Heart left ventricle (tissue), 16 donors: ENCODE measurements around the gene DEFB132. TPM values are rescaled to one million over a fixed set of nuclear protein-coding genes. Genes with fewer than 3 reads are reported as not detected.

ENCODE experiments used
- ATAC-seq, 4 donors: fragments of 200-7000 bp; cut with Tn5 transposase; one replicate each; pipeline ENCODE4 v1.9.1; 2020 to 2022; ENCODE audit warnings: moderate library complexity in 4 of 4, mild to moderate bottlenecking in 3 of 4, moderate number of reproducible peaks in 1 of 4
- DNase-seq, 5 donors: peaks; one replicate each; pipeline ENCODE4 v3.0.0-alpha.2; 2020
- H3K27ac ChIP-seq, 12 donors: fragments of 200-600 bp; sonication (generic) in 4 of 12; one replicate each; pipeline versions ENCODE4 v1.5.0 to v1.8.0; 2016 to 2022; ENCODE audit warnings: mild to moderate bottlenecking in 2 of 12
- H3K27me3 ChIP-seq, 9 donors: fragments of 200-600 bp; sonication (generic) in 2 of 9; one replicate each; pipeline versions ENCODE4 v1.5.1 to v1.8.0; 2016 to 2022; ENCODE audit warnings: mild to moderate bottlenecking in 3 of 9
- H3K36me3 ChIP-seq, 9 donors: fragments of 200-600 bp; sonication (generic) in 2 of 9; one replicate each; pipeline versions ENCODE4 v1.5.0 to v1.8.0; 2018 to 2022; ENCODE audit warnings: mild to moderate bottlenecking in 2 of 9
- H3K4me1 ChIP-seq, 12 donors: fragments of 200-600 bp; sonication (generic) in 4 of 12; one replicate each; pipeline versions ENCODE4 v1.5.0 to v1.8.0; 2016 to 2022; ENCODE audit warnings: mild to moderate bottlenecking in 3 of 12
- H3K4me3 ChIP-seq, 12 donors: fragments of 200-600 bp; sonication (generic) in 4 of 12; one replicate each; pipeline versions ENCODE4 v1.5.0 to v1.8.0; 2017 to 2022; ENCODE audit warnings: mild to moderate bottlenecking in 9 of 12, moderate library complexity in 4 of 12
- H3K9me3 ChIP-seq, 12 donors: fragments of 200-600 bp; sonication (generic) in 4 of 12; one replicate each; pipeline versions ENCODE4 v1.5.0 to v1.8.0; 2016 to 2022; ENCODE audit warnings: mild to moderate bottlenecking in 1 of 12
- CTCF ChIP-seq, 12 donors: fragments of 200-600 bp; sonication (generic) in 4 of 12; IDR thresholded peaks; one replicate each; pipeline versions ENCODE4 v1.5.0 to v1.8.0; 2018 to 2022; ENCODE audit warnings: antibody characterized with exemption in 12 of 12, mild to moderate bottlenecking in 5 of 12
- POLR2A ChIP-seq, 2 donors: fragments of 450-650 bp; IDR thresholded peaks; one replicate each; pipeline ENCODE4 v1.6.1; 2017; ENCODE audit warnings: antibody characterized with exemption in 2 of 2, mild to moderate bottlenecking in 2 of 2, moderate library complexity in 2 of 2
- WGBS, 4 donors: extraction: QIAGEN DNeasy Blood & Tissue Kit in 2 of 4; methylation state at CpG; one replicate each; pipeline versions ENCODE4 v1.1.5 to v1.1.7; 2013 to 2018; 5-methylcytosine and 5-hydroxymethylcytosine counted together
- intact Hi-C, 10 donors: fragments of 100-400 bp; cut with DNase I; formaldehyde crosslinking; loops; one replicate each; pipeline versions ENCODE4 v1.11.1 to v1.14.2; 2022
- polyA plus RNA-seq, 2 donors: library from polyadenylated mRNA; stranded (reverse); fragments of 200-250 nt; gene quantifications; one replicate each; pipeline ENCODE4 v1.2.3, GENCODE V29; 2013
- total RNA-seq, 9 donors: library from RNA; depleted of rRNA in 2 of 9; stranded (reverse); fragments of >200 nt in 2 of 9; fragmentation: NEBNext Ultra II Directional in 3 of 9; extraction: Animal tissue kit (Norgen Biotek cat#: 25700) in 3 of 9; gene quantifications; one replicate each; pipeline versions ENCODE4 v1.1.0 to v1.2.4, GENCODE V29; 2016 to 2023
- donor health status: ischemic (EF 13 %, LVEDD 7.1; RV severe dilation, severe dysfunction).
- donor health status: healthy with polysubstance abuse.
- donor health status: DM: no; HTN: yes; CAD: no.
- donor health status: DM: no; HTN: no; CAD: no.
- donor health status: ischemic (EF 25% LVEDD 6.9; RV normal size, moderate dysfunction).
- donor health status: ischemic (EF 25% LVEDD 5.7; RV mildly dilated, moderate dysfunction).
- donor health status: healthy.
- donor health status: DM: yes; HTN: yes; CAD: no.
- donor health status: ischemic (EF 35%, LVEDD 5.7; RV mildly dilated, moderate dysfunction).
- donor health status: nonischemic (EF 11% LVEDD 7.7; RV severe dilation, severe dysfunction).
- donor health status: DM: yes; HTN: yes; CAD: no.
- donor health status: PGD.
- donor health status: ischemic (EF 29% LVEDD 5.4; RV normal size, mild dysfunction).
- donor health status: nonischemic (EF 23%, LVEDD 6.1; RV moderate dilation, normal function).

Gene DEFB132
- total and polyA plus RNA-seq, 11 donors: 0.35 to 0.59 TPM; not detected in 9

GRCh38 chr20:277496-277781, 19.9 kb downstream of the DEFB132 start:
- ATAC-seq: no peak
- no peak for DNase-seq
- Histone ChIP-seq H3K27ac (no peak overlapping the region), H3K4me1 (no peaks in the 10 kb centered on the region), H3K9me3 (no peaks in the 10 kb centered on the region), H3K4me3 (no peak overlapping the region), H3K27me3 (no peaks in the 10 kb centered on the region), H3K36me3 (peaks cover 0 to 42% (median 21%) of the 10 kb centered on the region in 9 donors)
- 20 to 69% (median 46%) methylated on average over 3 of the region's 3 CpGs for WGBS, 4 donors
- TF ChIP-seq CTCF (IDR thresholded peaks at IDR 0.05) (no peak), POLR2A (IDR thresholded peaks at IDR 0.05) (no peak)
- intact Hi-C loops: loop anchor here in 7 of 10 donors (5.0 to 10.0 kb wide), 3 partner anchors 47 to 57 kb away; partner anchors contain the start of gene SOX12 (in 2 of the 7)

GRCh38 chr20:278181-278580, 20.7 kb downstream of the DEFB132 start:
- WGBS, 4 donors: 67 to 97% (median 82%) methylated on average over 4 to 5 of the region's 5 CpGs
- no peak for ATAC-seq
- H3K36me3 ChIP-seq: peaks cover 0 to 49% (median 21%) of the 10 kb centered on the region in 9 donors
- H3K27me3 ChIP-seq: no peaks in the 10 kb centered on the region
- H3K9me3 ChIP-seq: no peaks in the 10 kb centered on the region
- H3K27ac ChIP-seq: no peak overlapping the region
- no peak for DNase-seq
- H3K4me1 ChIP-seq: no peaks in the 10 kb centered on the region
- H3K4me3 ChIP-seq: no peak overlapping the region
- intact Hi-C loops: loop anchor here in 7 of 10 donors (5.0 to 10.0 kb wide), 3 partner anchors 47 to 57 kb away; partner anchors contain the start of gene SOX12 (in 2 of the 7)
- TF ChIP-seq POLR2A (IDR thresholded peaks at IDR 0.05) (no peak), CTCF (IDR thresholded peaks at IDR 0.05) (no peak)

GRCh38 chr20:278607-279571, 21.4 kb downstream of the DEFB132 start:
- peak overlapping the region in 8 of 12 donors; percentile 23 to 45 (median 32) for H3K4me3 ChIP-seq
- no peaks in the 10 kb centered on the region for H3K9me3 ChIP-seq
- H3K27ac ChIP-seq: peak overlapping the region in 4 of 12 donors; percentile 10 to 37 (median 28)
- DNase-seq (peak in 3 of 5 donors; percentile 61 to 68 (median 65)), ATAC-seq (peak in 3 of 4 donors; percentile 15 to 70 (median 47))
- H3K27me3 ChIP-seq: no peaks in the 10 kb centered on the region
- peaks cover 0 to 49% (median 21%) of the 10 kb centered on the region in 9 donors for H3K36me3 ChIP-seq
- whole genome bisulfite sequencing, 4 donors: 55 to 93% (median 62%) methylated on average over 49 to 81 of the region's 88 CpGs
- TF ChIP-seq POLR2A (IDR thresholded peaks at IDR 0.05) (no peak), CTCF (IDR thresholded peaks at IDR 0.05) (peak in 4 of 12 donors; percentile 7 to 21 (median 10))
- no peaks in the 10 kb centered on the region for H3K4me1 ChIP-seq
- intact Hi-C loops: loop anchor here in 7 of 10 donors (5.0 to 10.0 kb wide), 3 partner anchors 46 to 56 kb away; partner anchors contain the start of gene SOX12 (in 2 of the 7)

- intact Hi-C loops: no loop called here
- no peaks in the 10 kb centered on the region for H3K27me3 ChIP-seq
- no peak overlapping the region for H3K4me3 ChIP-seq
- peaks cover 0 to 23% (median 5%) of the 10 kb centered on the region in 9 donors for H3K36me3 ChIP-seq
- no peak for TF ChIP-seq POLR2A (IDR thresholded peaks at IDR 0.05)
- TF ChIP-seq CTCF (IDR thresholded peaks at IDR 0.05): no peak
- no peaks in the 10 kb centered on the region for H3K9me3 ChIP-seq
- ATAC-seq (no peak), DNase-seq (no peak)
- H3K27ac ChIP-seq: no peak overlapping the region
- WGBS, 4 donors: 54 to 80% (median 71%) methylated on average over 3 of the region's 3 CpGs
- no peaks in the 10 kb centered on the region for H3K4me1 ChIP-seq
These were observed 26.6 kb downstream of the DEFB132 start for GRCh38 chr20:284172-284571.
